ENCODE data around the gene PPM1H.

PPM1H gene

GRCh38 chr12:62832027-62832426 lies 102.9 kb downstream of the PPM1H start:
- no peak for DNase-seq

GRCh38 chr12:62827855-62828254 lies 107.1 kb downstream of the PPM1H start:
- DNase-seq: peak; percentile 41

- DNase-seq: no peak
These were observed 107.9 kb downstream of the PPM1H start for GRCh38 chr12:62827042-62827441.

- peak; percentile 71 for DNase-seq
These were observed 117.2 kb downstream of the PPM1H start for GRCh38 chr12:62817556-62818271.

GRCh38 chr12:62814243-62814642 lies 120.7 kb downstream of the PPM1H start:
- DNase-seq: no peak

GRCh38 chr12:62813031-62813829 lies 121.7 kb downstream of the PPM1H start:
- peak; percentile 90 for DNase-seq

GRCh38 chr12:62811481-62811880 lies 123.5 kb downstream of the PPM1H start:
- DNase-seq: peak; percentile 20

GRCh38 chr12:62808166-62808879 lies 126.6 kb downstream of the PPM1H start:
- DNase-seq: no peak

- no peak for DNase-seq
These were observed 128.1 kb downstream of the PPM1H start for GRCh38 chr12:62806893-62807292.

GRCh38 chr12:62806244-62806836 lies 128.6 kb downstream of the PPM1H start:
- peak; percentile 30 for DNase-seq

- DNase-seq: no peak
These were observed 129.4 kb downstream of the PPM1H start for GRCh38 chr12:62805517-62805916.

GRCh38 chr12:62803756-62804155 lies 131.2 kb downstream of the PPM1H start:
- DNase-seq: no peak

GRCh38 chr12:62802984-62803383 lies 132.0 kb downstream of the PPM1H start:
- DNase-seq: peak; percentile 47

- DNase-seq: no peak
These were observed 132.6 kb downstream of the PPM1H start for GRCh38 chr12:62802321-62802720.

- no peak for DNase-seq
These were observed 133.2 kb downstream of the PPM1H start for GRCh38 chr12:62801796-62802195.

- no peak for DNase-seq
These were observed 134.1 kb downstream of the PPM1H start for GRCh38 chr12:62800707-62801400.

GRCh38 chr12:62799766-62800406 lies 135.1 kb downstream of the PPM1H start:
- no peak for DNase-seq

GRCh38 chr12:62799126-62799736 lies 135.7 kb downstream of the PPM1H start:
- peak; percentile 85 for DNase-seq

GRCh38 chr12:62794218-62794583 lies 140.7 kb downstream of the PPM1H start:
- no peak for DNase-seq

GRCh38 chr12:62793256-62794217 lies 141.4 kb downstream of the PPM1H start:
- peak; percentile 87 for DNase-seq
